ENCODE data around the gene BMS1.
"Not testable (repeated sequence)": the region's sequence is repeated elsewhere in the genome, so short reads cannot be mapped to it uniquely, and the experiment has no call there.

Gene BMS1, protein sequence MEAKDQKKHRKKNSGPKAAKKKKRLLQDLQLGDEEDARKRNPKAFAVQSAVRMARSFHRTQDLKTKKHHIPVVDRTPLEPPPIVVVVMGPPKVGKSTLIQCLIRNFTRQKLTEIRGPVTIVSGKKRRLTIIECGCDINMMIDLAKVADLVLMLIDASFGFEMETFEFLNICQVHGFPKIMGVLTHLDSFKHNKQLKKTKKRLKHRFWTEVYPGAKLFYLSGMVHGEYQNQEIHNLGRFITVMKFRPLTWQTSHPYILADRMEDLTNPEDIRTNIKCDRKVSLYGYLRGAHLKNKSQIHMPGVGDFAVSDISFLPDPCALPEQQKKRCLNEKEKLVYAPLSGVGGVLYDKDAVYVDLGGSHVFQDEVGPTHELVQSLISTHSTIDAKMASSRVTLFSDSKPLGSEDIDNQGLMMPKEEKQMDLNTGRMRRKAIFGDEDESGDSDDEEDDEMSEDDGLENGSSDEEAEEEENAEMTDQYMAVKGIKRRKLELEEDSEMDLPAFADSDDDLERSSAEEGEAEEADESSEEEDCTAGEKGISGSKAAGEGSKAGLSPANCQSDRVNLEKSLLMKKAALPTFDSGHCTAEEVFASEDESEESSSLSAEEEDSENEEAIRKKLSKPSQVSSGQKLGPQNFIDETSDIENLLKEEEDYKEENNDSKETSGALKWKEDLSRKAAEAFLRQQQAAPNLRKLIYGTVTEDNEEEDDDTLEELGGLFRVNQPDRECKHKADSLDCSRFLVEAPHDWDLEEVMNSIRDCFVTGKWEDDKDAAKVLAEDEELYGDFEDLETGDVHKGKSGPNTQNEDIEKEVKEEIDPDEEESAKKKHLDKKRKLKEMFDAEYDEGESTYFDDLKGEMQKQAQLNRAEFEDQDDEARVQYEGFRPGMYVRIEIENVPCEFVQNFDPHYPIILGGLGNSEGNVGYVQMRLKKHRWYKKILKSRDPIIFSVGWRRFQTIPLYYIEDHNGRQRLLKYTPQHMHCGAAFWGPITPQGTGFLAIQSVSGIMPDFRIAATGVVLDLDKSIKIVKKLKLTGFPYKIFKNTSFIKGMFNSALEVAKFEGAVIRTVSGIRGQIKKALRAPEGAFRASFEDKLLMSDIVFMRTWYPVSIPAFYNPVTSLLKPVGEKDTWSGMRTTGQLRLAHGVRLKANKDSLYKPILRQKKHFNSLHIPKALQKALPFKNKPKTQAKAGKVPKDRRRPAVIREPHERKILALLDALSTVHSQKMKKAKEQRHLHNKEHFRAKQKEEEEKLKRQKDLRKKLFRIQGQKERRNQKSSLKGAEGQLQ

DNA sequence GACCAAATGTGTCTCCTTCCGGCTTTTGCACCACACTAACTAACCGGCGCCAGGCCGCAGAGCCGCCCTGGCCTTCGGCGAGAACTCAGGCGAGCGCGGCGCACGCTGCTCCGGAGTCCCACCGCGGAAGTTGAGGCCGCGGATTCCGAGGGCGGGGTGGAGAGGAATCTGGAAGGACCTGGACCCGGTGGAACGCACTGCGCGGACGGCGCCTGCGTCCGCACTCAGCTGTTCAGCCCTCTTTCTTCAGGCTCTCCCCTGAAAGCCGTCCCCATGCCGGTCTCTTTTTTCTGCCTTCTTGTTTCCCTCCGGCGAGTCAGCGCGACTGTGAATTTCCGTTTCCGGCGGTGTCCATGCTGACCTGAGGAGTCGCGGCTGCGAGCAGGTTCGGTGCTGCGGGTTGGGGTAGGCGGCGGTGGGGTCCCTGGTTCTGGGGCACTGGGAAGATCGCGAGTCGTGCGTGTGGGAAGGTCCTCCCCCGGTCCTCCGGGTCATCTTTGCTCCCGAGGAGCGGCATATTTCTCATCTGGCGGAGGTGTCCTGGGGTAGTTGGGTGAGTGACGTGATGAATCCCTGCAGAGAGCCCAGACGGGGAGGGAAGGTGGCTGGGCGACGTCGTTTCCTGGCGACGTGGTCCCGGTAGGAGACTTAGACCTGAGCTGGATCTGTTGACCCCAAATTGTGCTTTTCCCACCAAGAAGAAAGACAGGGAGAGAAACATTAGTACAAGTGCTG is at the start of gene BMS1:
Gene BMS1, plus strand, starts transcription at position 350 of the 735 bp plus-strand sequence. CDS start 1,600 bp downstream, outside the sequence.
- DNase-seq: peak; percentile 54

DNA sequence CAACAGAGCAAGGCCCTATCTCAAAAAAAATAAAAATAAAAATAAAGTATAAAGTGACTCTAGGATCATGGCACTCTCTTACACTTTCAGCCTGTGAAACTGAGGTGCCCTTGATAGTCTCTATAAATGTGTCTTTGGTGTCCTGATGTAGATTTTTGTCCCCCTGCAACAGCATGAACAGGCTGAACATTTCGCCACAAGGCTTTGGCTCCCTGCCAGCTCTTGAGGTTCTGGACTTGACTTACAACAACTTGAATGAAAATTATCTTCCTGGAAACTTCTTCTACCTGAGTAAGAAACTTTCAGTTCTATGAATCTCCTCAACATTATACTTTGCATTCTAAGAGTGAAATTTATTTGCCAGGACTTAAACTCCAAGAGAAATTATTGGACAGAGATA is 48.1 kb upstream of the BMS1 start:
- no peak for DNase-seq

DNA sequence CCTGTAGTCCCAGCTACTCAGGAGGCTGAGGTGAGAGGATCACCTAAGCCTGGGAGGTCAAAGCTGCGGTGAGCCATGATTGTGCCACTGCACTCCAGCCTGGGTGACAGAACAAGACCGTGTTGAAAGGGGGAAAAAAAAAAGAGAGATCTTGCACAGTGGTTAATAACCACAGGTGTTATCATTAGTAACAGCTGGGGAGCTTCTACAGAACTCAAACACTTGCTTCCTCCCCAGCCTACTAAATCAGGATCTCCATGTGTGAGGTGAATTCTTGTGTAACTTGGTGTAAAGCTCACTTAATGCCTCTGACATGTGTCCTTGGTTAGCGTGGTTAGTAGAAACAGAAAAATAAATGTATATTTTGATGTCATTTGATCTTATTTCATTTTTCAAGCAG is 43.9 kb upstream of the BMS1 start:
- no peak for DNase-seq

DNA sequence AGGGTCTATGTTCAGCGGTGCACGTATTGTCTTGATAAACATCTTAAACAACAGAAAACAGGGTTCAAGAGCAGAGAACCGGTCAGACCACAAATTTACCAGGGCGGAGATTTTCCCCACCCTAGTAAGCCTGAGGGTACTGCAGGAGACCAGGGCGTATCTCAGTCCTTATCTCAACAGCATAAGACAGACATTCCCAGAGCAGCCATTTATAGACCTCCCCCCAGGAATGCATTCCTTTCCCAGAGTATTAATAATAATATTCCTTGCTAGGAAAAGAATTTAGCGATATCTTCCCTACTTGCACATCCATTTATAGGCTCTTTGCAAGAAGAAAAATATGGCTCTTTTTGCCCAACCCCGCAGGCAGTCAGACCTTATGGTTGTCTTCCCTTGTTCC is 41.1 kb upstream of the BMS1 start:
- DNase-seq: not testable (repeated sequence)

DNA sequence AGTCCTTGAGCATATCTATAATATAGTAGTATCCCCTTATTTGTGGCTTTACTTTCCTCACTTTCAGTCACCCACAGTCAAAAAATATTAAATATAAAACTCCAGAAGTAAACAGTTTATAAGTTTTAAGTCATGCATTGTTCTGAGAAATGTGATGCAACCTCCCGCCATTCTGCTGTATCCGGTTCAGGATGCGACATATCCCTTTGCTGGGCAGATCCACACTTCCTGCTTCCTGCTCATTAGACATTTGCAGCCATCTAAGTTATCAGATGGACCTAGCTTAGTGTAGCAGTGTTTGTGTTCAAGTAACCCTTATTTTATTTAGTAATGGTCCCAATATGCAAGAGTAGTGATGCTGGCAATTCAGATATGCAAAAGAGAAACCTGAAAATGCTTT is 38.9 kb upstream of the BMS1 start:
- DNase-seq: no peak

DNA sequence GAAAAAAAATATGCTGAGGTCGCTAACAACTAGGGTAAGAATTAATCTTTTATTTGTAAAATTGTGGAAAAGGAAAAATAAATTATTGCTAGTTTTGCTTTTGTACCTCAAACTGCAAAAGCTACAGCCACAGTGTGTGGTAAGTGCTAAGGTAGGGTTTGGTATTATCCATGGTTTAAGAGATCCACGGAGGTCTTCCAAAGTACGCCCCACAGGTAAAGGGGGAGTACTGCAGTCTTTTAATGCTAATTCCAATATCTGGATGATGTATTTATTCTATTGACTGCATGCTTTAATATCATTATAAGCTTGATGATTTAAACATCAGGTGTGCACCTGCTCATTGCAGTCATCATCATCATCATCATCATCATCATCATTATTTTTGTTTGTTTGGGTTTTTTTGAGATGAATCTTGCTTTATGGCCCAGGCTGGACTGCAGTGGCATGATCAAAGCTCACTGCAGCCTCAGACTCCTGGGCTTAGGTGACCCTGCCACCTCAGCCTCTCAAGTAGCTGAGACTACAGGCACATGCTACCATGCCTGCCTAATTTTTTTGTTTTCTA is 38.4 kb upstream of the BMS1 start:
- no peak for DNase-seq

DNA sequence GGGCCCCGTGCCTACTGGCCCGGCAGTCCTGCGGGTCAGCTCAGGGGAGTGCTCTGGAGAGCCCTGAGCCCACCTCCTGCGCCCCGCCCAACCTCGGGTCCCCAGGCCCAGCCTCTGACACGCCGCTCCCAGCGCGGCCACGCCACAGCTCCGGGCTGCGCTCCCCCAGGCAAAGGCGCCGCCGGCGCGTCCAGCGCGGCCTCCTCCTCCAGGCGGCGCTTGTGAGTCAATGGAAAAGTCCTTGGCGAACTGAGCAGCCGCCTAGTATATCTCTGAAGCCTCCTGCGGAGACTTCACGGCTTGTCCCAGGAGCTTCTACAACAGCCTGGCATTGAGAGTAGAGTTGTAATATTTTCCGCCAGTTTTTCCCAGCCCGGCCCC is 29.5 kb upstream of the BMS1 start:
- no peak for DNase-seq

DNA sequence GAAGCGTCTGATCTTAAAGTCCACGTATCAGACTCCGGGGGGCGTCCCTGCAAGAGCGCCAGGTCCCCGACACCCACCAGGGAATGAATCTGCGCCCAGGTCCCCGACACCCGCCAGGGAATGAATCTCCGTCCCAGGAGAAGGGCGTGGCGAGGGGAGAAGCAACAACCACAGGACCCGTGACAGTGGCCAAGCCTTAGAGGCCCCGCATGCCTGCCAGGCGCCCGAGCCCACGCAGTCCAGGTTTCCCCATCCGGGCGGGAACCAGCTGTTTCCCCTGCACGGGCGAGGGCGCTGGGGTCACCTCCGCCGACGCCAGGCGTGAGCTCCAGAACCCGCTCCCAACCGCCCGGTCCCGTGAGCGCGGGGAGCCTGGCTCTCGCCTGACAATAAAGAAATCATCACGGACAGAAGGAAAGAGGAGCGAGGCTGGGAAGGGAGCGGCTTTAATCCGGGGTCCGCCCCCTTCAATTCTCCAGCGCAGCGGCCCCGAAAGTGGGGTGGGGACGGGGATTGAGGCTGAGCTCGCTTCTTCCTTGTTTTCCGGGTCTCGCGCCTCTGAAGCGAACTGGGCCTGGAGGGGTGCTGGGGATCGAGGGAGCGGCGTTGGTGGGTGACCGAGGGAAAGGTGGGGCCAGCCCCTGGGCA is 29.0 kb upstream of the BMS1 start:
- no peak for DNase-seq

DNA sequence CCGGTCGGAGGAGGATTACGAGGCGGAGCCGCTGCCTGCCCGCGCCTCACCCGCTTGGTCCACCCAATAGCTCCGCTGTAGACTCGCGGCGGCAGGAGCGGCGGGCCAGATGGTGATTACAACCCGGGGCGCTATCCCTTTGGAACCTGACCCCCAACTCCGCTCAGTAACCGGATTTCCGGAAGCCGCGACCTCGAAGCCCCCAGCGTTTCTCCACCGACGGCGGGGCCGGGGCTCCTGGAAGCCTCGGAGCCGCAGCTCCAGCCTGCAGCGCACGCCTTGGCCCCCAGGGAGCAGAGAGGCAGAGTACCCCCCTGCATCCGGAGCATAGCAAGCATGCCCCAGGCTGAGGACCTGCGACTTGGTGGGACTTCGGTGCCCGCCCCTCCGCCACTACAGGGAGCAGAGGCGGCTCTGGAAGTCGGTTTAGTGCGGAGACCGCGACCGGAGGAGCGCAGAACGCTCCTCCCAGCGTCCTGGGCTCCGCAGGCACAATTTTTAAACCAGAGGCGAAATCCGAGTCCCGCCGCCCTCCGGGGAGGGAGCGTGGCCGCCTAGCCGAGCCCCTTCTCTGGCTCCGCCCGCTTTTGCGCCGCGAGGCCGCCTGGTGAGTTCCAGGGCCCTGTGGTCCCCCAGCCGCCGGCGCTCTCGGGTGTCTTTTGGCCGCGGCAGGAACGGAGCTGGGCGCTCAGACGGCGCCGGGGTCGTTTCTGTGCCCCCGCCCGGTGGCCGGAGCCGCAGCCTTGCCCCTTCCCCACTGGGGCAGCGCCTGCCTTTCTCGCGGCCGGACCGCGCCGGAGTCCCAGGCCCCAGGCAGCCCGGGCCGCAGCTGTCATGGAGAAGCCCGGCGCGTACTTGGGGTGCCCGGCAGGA is 28.2 kb upstream of the BMS1 start:
- no peak for DNase-seq

DNA sequence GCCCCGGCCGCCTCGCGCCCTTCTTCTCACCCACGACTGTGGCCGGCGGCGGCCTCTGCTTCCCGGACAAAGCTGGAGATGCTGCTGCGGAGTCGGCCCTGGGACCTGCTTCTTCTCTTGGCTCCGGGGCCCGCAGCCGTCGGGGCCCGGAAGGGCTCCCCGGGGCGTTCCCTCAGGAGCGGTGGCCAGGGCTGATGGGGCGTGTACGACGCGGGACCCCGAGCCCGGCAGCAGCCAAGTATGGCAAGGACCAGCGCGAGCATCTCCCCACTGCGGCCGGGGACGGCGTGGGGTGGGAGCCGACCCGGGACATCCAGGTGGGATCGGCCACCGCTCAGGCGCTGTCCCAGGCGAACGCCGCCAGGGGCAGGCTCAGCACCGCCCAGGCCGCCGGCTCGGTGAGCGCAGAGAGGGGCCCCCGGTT is 27.6 kb upstream of the BMS1 start:
- no peak for DNase-seq

DNA sequence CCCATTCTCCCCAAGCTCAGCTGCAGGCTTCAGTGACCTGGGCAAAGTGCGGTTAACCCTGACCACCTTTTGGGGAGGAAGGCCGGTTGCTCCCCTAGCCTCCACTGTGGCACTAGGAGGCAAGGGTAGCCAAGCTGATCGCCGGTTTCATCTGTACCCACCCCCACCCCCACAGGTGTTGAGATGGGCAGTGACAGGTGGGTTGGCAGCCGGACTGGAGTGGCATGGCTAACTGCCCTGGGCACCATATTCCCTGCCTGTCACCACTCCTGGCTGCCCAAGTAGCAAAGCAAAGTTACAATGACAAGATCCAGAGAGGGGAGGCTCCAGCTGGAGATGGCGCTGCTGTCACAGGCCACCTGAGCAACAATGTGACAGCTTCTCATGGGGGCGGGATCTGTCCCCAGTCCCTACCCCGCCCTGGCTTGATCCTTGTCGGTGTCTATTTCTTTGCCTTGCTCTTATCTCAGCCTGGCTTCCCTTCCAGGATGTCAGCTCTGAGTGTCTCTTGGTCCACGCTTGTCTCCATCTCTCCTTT is 27.0 kb upstream of the BMS1 start:
- no peak for DNase-seq

DNA sequence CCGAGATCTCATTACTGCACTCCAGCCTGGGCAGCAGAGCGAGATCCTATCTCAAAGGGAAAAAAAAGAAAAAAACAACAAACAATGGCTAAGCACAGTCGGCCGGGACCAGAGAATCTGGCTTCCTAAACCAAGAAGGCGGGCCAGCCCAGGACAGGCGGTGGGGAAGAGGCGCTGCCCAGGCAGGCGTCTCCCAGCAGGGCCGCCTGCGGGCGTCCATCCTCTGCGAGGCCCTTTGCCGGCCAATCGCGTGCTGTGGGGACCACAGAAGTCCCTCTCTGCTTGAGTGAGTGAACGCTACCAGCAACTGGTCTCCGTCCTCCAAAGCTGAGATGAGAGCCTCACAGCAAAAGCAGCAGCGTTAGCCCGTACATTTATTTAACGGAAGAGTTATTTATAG is 14.7 kb upstream of the BMS1 start:
- no peak for DNase-seq

DNA sequence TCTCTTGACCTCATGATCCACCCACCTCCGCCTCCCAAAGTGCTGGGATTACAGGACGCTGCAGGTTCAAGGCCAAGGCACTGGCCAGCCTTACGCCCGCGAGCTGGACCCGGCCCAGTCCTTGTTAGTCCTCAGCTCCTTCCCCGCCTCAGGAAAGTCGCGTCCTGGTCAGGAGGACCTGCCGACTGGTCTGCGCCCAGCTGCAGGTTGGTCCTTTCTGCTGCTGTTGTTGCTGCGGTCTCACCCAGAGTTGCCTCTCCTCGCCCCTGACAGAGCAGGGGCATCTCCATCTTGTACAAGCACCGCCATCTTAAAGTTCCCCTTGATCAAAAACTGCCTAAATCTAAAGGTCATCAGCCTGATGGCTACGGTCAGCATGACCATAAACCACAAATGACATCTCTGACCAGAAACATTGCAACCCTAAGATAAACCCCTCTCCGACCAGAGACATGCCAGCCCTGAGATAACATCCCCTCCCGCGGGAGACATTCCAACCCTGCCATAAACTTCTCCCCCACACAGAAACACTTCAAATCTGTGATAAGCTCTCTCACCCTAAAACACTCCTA is 13.9 kb upstream of the BMS1 start:
- DNase-seq: no peak

DNA sequence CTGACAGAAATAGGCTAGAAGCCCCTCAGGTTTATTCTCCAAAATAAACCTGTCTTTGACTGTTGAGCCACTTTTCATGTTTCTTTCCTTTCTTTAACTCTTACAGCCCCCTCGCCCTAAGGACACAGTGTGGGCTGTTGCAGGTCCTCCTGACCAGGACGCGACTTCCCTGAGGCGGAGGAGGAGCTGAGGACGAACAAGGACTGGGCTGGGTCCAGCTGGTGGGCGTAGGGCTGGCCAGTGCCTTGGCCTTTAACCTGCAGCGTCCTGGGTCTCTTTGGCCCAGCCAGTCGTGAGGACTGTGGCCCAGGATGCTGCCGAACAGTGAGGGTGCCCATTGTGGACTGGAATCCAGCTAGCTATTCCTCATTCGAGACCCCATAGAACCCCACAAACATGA is 13.4 kb upstream of the BMS1 start:
- DNase-seq: no peak

DNA sequence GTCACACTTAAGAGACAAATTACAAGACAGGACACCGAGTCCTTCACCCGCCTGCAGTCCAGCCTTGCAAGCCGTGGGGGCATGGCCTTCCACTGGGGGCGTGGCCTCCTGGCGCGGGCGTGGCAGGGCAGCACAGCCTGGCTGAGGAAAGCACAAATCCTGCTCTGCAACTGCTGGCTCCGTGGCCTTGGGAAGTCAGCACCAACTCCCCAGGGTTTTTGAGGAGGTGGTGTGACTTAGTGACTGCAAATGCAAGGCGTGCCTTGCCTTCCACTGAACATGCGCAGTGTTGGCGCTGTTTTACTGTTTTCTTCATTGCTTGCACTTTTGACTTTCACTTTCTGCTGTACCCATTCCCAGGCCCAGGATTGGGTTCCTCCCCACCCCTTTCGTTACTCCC is 12.9 kb upstream of the BMS1 start:
- DNase-seq: no peak

DNA sequence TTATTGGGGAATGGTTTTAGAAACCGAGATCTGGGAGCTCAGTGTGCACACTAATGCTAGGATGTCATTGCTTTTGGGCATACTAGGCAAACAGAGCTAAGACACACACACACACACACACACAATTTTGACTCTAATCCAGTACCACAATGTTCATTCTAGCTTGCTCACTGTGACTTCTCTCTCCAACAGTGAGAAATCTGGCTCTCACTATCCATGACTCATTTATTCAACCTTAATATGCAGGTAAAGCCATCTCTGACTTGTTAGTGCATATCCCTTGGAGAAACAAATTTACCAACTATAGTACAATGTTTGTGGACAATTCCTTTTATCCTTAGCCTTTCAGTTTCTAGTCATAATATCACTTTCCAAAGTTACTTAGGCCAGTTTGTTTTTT is 5.9 kb upstream of the BMS1 start:
- DNase-seq: no peak

DNA sequence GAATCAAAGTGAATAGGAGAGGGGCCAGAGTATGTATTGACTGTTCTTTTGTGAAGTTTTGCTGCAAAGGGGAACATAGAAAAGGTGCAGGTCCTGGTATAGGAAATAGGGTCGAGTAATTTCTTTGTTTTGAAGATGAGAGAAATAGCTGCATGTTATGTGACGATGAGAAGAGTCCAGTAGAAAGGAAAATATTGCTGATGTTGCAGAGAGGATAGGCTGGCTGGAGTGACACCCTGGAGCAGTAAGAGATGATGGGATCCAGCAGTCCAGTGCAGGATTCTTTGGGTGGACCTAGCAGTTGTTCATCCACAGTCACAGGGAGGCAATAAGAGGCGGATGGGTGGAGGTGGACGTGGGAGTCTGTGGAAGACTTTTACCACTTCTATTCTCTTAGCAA is 2.1 kb upstream of the BMS1 start:
- DNase-seq: no peak

DNA sequence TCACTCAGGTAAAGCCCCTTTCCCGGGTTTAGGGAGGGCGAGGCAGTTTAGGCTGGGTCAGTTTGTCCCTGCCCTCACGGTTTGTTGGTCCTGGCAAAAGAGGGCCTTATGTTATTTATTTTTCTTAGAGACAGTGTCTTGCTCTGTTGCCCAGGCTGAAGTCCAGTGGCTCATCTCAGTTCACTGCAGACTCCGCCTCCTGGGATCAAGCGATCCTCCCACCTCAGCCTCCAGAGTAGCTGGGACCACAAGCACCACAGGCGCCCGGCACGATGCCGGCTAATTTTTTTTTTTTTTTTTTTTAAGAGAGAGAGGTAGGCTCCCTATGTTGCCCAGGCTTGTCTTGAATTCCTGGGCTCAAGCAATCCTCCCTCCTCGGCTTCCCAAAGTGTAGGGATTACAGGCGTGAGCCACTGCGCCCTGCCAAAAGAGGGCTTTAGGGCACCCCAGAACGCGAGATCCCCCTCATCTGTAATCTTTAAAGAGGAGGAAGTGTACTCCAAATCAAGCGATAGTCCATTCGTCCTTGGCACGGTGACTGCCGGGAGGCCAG is 626 bp upstream of the BMS1 start:
- no peak for DNase-seq

DNA sequence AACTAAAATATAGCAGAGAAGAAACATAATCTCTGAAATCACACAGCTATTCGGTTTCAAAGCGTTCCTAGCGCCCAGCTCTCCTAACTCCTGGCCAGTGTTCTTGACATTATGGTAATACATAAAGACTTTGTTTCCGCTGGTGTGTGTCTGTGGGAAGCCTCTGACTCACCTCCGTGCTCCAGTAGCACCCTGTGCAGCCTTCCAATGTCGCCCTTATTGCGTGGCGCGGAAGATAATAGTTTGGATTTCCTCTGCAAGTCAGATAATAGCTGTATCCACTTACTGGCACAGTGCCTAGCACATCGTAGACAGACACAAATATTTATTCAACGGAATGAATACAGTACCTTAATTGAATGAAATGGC is 570 bp downstream of the BMS1 start:
- no peak for DNase-seq

DNA sequence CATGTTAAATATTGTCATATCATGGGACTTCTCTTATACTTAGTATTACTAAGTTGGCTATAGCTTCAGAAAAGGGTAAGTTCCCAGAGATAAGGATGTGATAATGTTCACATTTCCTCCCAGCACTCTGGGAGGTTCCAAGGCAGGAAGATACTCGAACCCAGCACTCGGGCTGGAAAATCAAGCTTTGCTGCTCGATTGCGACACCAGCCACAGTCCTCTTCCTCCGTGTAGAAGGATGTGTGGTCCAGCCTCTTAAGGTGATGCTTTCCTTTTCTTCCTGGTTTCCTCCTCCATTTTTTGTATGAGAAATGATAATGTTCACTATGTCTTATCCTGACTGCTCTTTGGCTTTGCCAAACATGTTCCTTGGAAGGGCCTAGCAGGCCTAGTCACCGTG is 3.2 kb downstream of the BMS1 start:
- DNase-seq: no peak
